ENCODE data around the gene CHN2.

CHN2 gene

DNA sequence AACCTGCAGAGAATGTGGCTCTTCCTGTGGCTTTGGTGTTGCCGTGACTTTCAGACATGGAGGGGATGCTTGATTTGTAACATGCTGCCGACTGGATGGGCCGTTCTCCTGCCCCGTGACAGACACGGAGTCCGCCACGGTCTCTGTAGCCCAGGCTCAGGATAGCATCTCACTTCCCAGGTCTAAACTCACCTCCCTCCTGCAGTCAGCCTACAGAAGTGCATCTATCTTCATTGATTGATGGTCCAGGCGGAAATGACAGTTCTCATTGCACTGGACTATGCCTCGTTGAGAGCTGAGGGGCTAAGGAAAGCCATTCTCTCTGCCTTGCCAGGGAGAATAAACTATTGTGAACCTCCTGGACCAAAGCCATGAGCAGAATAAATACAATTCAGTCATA lies 77.5 kb downstream of the CHN2 start:
- DNase-seq (ENCODE audit: low read depth), result no peak
- no peak overlapping the region for H3K4me3 ChIP-seq (ENCODE audit: low read depth, low read length)
- TF ChIP-seq, protein P1, sequence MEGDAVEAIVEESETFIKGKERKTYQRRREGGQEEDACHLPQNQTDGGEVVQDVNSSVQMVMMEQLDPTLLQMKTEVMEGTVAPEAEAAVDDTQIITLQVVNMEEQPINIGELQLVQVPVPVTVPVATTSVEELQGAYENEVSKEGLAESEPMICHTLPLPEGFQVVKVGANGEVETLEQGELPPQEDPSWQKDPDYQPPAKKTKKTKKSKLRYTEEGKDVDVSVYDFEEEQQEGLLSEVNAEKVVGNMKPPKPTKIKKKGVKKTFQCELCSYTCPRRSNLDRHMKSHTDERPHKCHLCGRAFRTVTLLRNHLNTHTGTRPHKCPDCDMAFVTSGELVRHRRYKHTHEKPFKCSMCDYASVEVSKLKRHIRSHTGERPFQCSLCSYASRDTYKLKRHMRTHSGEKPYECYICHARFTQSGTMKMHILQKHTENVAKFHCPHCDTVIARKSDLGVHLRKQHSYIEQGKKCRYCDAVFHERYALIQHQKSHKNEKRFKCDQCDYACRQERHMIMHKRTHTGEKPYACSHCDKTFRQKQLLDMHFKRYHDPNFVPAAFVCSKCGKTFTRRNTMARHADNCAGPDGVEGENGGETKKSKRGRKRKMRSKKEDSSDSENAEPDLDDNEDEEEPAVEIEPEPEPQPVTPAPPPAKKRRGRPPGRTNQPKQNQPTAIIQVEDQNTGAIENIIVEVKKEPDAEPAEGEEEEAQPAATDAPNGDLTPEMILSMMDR (IDR thresholded peaks at IDR 0.05; ENCODE audit: control insufficient read depth, extremely low read depth, insufficient read depth), result no peak

DNA sequence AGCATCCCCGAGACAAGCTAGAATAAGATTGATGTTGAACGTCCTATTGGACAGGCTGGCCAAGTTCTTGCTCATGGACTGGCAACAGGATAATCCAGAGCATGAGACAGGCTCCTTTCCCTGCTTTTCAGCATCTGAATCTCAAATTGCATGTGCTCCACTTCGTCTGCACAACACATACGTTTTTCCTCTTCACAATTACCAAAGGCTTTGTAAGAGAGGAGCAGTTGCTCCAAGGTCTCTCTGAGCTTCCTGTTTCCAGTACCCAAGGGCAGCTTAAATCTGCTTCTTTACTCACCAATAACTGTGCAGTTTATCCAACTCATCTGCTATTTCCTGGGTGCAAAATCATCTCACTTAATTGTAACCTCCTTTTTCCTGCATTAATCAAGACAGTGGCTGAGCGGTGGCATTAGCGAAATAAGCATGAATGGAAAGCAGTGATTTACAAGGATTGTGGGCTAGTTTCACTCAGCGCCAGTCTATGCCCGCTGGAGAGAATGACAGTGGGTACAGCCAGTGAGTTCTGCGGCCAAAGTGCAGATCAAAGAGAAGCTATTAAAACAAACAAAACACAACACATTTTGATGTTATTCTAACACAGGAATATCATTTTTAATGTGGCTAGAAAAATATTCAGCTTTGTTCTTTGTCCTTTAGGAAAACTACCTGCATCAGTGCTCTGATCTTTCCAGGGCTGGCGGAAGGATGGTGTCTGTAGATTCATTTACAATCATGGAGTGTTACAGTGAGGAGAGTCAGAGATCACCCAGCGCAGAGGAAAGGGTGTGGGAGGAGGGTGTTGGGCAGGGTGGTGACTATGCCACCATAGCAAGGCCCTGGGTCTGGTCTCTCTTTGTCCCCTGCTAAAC lies 79.8 kb downstream of the CHN2 start:
- H3K4me3 ChIP-seq (ENCODE audit: low read depth, low read length), result no peak overlapping the region
- TF ChIP-seq, protein P1 (IDR thresholded peaks at IDR 0.05; ENCODE audit: control insufficient read depth, extremely low read depth, insufficient read depth), result no peak

DNA sequence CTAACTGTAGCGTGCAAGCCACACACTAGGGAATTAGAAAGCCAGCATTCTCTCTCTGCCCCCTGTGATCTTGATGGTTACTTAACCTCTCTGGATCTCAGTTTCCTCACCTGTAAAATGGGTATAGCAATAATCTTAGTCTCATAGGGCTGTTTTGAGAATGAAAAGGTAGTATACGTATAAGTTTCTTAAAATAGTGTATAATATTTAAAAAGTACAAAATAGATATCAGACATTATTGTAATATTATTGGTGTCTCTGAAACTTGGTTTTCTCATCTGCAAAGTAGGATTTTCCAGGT lies 80.4 kb downstream of the CHN2 start:
- TF ChIP-seq, protein P1 (IDR thresholded peaks at IDR 0.05; ENCODE audit: control insufficient read depth, extremely low read depth, insufficient read depth), result no peak
- DNase-seq (ENCODE audit: low read depth), result no peak
- no peak overlapping the region for H3K4me3 ChIP-seq (ENCODE audit: low read depth, low read length)

More for the DNA sequence above, 79.8 kb downstream of the CHN2 start:
- no peak for DNase-seq (ENCODE audit: low read depth)

DNA sequence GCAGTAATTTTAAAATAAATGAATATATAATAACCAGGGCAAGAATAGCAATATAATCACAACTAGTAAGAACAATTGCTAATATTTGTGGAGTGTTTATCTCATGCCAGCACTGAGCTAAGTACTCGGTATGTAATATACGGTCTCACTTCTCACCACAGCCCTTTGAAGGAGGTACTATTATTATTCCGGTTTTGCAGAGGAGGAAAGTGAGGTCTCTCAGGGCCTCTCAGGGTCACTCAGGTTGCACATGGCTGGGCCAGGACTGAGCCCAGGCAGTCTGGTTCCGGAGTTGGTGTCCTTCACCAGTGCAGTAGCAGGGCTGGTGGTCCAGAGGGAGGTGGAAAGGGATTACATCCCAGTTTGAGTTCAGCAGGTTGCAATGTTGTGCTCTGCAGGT lies 80.9 kb downstream of the CHN2 start:
- DNase-seq (ENCODE audit: low read depth), result no peak
- H3K4me3 ChIP-seq (ENCODE audit: low read depth, low read length), result no peak overlapping the region

DNA sequence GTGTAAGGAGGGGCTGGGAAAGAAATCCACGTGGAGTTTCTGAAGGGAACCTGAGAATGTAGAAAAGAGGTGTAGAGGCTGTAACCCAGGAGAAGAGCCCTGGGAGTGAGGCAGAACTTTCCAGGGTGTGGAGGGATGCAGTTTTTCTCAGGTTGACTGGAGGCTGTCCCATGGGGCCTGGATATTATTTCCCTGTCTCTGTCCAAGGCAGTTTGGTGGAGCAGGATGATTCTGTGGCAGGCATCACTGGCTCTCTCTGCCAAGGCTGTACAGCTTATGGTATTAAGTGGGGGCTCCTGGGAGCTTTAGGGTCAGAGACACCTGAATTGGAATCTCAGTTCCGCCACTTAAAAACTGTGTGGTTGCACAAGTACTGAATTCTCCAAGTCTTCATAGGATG lies 81.6 kb downstream of the CHN2 start:
- no peak for DNase-seq (ENCODE audit: low read depth)
- TF ChIP-seq, protein P1 (IDR thresholded peaks at IDR 0.05; ENCODE audit: control insufficient read depth, extremely low read depth, insufficient read depth), result no peak
- no peak overlapping the region for H3K4me3 ChIP-seq (ENCODE audit: low read depth, low read length)

More for the DNA sequence above, 80.9 kb downstream of the CHN2 start:
- TF ChIP-seq, protein P1 (IDR thresholded peaks at IDR 0.05; ENCODE audit: control insufficient read depth, extremely low read depth, insufficient read depth), result no peak

DNA sequence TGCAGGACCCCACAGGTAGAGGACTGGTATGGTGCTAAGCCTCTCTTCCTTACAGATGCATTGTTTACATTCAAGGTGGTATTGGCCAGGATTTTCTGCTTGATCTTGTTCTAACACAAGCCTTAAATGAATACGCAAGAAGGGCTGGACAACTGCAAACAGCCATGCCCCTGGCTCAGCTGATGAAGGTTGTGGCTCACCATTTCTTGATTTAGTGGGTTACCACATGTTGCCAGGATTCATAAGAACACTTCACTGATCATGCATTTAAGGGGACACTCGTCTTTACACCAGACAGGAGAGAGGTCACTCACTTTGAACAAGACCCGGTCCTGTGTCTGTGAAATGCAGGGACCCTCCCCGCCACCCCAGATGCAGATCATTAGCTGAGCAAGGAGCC lies 82.2 kb downstream of the CHN2 start:
- no peak overlapping the region for H3K4me3 ChIP-seq (ENCODE audit: low read depth, low read length)
- no peak for DNase-seq (ENCODE audit: low read depth)
- TF ChIP-seq, protein P1 (IDR thresholded peaks at IDR 0.05; ENCODE audit: control insufficient read depth, extremely low read depth, insufficient read depth), result no peak

Measured in LNCaP clone FGC (cell line).